GM19023 (cell line): ENCODE measurements around the gene FOXD2.

ENCODE experiments used
- ATAC-seq: cut with Tn5 transposase; IDR thresholded peaks from one replicate; pipeline ENCODE4 v1.9.1; 2021; ENCODE audit warnings: mild to moderate bottlenecking, moderate library complexity; ENCODE audit not compliant: unreplicated experiment

The FOXD2 gene

DNA sequence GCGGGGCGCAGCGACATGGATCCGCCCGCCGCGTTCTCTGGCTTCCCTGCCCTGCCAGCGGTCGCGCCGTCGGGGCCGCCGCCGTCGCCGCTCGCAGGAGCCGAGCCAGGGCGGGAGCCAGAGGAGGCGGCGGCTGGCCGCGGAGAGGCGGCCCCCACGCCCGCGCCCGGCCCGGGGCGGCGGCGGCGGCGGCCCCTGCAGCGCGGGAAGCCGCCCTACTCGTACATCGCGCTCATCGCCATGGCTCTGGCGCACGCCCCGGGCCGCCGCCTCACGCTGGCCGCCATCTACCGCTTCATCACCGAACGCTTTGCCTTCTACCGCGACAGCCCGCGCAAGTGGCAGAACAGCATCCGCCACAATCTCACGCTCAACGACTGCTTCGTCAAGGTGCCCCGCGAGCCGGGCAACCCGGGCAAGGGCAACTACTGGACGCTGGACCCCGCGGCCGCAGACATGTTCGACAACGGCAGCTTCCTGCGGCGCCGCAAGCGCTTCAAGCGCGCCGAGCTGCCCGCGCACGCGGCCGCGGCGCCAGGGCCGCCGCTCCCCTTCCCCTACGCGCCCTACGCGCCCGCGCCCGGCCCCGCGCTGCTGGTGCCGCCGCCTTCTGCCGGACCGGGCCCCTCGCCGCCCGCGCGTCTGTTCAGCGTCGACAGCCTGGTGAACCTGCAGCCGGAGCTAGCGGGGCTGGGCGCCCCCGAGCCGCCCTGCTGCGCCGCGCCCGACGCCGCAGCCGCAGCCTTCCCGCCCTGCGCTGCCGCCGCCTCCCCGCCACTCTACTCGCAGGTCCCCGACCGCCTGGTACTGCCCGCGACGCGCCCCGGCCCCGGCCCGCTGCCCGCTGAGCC lies 21.3 kb upstream of the FOXD2 start:
- no peak for ATAC-seq

DNA sequence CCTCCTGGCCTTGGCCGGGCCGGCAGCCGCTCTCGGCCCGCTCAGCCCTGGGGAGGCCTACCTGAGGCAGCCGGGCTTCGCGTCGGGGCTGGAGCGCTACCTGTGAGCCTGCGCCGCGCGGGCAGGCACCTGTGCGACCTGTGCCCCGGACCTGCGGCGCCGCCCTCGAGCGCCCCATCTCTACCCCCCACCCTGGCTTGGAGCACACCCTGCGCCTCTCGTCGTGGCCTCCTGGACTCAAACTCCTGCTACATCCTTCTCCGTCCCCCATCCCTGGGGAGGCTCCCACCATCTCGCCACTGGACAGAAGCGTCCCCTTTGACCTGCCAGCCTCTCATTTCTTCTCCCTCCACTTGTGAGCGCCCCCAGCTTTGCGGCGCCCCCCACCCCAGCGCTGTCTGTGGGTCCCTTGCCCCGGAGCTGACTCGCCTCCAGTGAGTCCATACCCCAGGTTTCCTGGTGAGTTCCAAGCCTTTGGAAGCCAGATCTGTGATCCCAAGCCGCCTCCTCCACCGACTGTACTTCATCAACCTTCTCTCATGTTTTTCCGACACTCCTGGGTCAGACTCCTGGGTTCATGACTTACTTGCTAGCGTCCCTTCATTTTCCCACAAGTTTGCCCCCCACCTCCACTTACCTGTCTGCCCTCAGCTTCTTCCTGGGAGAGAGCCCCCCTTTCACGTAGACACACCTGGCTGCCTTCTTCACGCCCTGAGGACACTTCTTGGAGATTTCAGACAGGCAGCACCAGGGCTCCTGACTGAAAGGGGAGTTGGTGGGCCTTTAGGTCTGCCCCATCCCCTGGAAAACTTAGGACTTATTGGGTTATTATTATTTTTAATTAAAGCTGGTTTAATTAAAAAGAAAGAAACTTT lies 20.4 kb upstream of the FOXD2 start:
- ATAC-seq: no peak

DNA sequence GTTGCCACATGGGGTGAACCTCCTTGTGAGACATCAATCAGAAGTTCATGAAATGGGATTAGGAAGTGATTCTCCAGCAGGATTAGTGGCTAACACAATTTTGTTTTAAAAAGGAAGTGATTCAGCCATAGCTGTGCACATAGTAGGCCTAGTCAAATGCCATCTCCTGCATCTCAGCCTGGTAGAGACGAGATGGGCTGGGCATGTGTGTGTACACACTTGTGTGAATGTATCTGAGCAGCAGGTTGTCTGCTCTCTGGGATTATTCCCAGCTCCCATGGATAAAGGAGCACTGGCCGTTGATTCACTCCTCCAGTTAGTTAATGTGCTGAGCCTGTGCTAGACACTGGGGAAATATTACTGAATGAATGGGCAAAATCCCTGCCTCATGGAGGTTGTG lies 19.7 kb upstream of the FOXD2 start:
- no peak for ATAC-seq

DNA sequence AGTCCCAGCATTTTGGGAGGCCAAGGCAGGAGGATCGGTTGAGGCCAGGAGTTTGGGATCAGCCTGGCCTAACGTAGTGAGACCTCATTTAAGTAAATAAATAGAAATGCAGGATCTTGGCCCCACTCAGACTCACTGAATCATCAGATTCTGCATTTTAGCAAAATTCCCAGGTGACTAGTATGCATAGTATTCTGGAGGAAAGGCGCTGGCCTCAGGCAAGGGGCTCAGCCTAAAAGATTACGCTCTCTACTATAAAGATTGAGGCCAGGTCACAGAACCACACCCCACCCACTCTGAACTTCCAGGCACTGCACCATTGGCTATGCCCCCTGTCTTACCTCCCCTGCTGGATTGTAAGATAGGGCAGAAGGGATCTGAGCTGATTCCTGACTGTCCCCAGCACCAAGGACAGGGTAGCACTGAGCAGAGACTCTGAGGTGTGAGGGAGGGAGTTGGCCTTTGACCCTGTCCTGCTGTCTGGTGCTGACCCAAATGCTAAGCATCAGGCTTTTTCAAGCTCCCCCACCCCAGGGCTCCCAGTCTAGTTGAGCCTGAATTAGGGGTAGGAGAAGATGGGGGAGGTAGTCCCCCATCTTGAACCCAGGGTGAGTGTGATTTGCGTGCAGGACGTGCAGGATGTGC lies 19.0 kb upstream of the FOXD2 start:
- ATAC-seq: no peak

DNA sequence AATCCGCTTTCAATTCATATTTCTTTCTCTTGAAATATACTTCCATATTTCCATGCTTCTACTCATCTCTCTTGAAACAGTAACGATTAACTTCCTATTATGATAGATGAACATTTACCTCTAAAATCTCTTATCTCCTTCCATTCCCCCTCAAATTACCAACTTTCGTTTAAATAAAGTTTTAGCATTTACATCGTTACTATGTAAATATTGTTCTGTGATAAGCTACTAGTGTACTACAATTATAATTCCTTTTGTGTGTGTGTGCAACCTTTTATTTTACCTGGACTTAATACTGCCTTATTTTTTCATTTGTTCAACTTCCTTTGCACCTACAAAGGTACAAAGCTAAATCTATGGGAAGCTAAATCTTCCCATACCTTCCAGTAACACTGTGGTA lies 17.3 kb upstream of the FOXD2 start:
- ATAC-seq: no peak

DNA sequence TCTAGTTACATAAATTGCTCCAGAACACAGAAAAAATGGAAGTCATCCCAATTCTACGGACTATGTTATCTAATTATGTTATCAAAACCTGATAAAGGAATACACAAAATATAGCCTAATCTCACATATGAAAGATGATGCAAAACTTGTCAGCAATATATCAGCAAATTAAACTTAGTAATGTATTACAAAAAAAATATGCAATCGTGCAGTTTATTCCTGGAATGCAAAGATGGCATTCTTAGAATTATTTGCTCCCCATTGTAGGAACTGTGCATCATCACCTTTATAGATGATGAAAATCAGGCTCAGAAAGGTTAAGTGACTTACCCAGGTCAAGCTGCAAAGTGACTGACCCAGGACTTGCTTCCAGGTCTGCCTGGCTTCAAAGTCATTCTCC lies 14.0 kb upstream of the FOXD2 start:
- ATAC-seq: no peak

DNA sequence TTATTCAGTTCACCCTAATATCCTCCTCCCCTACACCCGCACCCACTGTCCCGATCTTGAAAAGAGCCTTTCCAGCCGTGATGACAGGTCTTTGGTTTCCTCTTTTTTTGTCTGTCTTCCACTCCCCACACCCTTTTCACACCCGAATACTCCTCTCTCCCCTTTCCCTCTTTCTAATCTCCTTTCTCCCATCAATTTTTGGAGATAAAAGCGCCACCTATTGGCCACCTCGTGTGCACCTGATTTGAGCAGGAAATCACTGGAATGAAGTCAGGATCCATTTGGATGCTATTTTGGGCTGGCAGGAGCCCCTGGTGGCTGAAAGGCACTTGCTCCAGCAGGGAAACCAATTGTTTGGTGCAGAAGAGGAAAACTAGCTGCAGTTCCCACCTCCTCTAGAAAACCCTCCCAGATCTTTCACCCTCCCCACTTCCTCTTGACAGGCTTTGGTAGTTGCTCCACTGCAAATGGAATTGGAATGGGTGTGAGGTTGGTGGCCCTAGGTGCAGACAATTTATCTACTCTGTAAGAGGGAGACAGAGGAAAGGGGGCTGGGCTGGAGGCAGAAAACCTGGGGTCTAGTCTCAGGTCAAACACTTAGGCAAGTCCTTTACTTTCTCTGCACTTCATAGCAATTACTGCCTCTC lies 13.4 kb upstream of the FOXD2 start:
- no peak for ATAC-seq

DNA sequence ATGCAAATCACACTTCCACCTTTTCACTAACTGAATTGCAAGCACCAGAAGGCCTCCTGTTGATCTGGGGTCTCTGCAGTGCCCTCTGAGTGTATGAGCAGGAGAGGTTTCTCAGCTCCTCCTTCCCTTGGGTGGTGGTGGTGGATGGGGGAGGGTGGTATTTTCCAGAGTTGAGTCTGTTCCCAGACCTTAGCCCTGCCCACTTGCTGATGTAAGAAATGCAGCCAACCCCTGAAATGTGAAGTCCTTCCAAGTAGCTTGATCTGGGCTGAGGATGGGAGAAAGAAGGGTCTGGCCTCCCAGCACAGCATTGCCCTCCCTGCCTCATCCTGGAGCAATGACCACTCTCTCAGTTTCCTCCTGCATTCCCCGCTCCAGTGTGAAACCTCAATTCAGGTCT lies 6.3 kb upstream of the FOXD2 start:
- no peak for ATAC-seq

DNA sequence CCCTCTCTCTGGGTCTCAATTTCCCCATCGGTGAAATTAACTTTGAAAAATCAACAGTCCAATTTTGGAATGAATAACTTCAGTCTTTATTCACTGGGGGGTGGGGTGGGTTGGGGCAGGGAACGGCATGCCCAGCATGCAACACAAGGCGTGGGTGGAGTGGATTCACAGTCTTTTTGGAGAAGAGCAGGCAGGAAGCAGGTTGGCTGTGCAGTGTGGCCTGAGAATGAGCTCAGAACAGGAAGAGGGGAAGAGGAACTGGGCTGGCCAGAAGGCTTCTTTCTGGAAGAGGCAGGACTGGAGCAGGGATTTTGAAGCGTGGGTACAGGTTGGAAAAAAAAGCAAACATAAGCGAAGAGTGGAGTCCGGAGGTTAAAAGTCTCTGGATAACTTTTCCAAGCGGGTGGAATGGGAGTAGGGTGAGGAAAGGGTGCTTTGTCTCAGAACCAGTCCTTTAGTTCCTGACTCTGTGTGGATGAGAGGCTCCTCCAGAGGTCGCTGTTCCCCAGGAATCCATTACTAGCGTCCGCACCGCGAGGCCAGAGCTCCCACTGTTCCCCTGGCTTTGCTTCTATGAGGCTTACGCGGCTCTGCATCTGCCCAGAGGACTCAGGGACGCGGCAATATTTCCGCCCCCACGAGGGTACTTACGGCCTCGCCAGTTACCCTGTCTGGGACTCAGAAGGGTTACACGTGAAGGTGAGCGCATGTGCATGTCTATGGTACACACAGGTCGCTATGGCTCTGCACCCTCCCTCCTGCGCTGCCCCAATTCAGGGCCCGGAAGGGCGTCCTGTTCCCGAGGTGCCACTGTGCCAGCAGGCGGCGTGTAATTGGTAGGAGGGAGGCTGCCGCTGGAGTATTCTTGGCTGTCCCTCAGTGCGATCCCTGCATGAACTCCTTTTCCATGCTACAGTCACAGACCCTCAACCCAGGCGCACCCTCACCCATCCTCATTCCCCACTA lies 5.5 kb upstream of the FOXD2 start:
- ATAC-seq: peak; percentile 38

DNA sequence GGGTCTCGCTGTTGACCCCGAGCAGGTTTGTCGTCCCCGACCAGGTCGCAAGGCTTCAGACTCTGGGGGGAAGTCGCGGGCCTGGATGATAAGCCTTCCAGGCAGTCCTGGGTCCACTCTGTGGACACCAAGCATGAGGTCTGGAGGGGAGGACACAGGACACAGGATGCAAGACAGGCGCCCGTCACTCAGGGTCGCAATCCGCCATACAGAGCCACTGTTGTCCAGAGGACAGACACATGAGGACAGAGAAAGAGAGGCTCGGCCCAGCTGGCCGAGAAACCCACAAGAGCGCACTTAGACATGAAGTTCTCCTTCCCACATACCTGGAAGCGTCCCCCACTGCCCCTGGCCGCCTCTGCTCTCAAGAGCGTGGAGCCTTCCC lies 4.8 kb upstream of the FOXD2 start:
- no peak for ATAC-seq

DNA sequence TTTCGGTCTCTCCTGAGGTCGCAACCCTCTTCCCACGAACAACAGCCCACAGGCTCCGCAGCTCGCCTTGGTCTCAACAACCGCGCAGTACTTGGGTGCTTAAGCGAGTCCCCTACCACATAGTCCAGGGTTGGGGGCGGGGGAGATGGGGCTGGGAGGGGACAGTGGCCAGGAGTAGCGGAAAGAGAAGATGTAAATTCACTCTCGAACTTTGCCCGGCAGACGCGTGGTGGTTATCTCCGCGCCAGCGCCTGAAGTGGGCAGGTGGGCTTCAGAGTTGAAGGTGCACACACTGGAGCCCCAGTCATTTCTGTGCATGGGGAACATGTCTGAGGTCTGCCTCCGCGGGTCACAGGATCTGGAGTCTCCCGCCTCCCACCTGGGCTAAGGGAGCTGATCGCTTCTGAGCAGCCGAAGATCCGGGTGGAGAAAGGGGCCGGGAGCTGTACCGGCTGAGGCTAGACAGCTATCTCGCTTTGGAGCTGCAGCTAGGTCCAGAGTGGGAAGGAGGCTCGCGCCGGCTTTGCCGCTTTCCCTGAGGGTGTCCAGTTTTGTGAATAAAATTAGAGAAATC lies 4.3 kb upstream of the FOXD2 start:
- no peak for ATAC-seq

DNA sequence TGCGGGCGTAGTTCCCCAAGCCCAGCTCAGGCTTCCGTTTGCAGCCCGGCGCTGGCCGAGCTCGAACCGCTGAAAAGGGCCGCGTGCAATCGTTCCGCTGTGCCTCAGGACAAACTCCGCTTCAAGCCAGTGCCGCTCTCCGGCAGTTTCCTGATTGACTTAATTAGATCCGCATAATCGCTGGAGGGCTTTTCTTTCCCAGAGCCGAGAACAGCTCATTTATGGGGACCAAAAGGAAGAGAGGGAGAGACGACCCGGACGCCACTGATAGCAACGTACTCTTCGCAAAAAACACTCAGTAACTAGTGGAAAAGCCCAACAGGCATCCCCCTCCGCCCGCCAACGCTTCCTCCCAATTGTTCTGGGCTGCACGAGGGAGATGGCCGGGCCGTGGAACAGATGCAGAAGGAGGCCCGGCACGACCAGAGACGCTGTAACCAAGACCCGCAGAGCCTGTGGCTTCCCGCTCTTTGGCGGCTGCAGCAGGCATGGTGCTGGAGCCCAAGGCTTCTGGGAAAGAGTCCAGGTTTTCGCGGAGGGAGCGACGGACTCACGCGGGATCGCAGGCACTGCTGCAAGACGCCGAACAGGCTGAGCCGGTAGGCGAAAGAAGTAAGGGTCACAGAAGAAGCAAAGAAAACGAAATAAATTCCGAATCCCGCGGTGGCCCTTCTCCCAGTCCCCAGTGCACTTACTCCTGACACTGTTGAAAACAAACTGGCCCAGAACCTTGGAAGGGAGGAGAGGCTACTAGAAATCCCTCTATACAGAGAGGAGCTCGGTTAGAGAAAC lies 3.6 kb upstream of the FOXD2 start:
- no peak for ATAC-seq

DNA sequence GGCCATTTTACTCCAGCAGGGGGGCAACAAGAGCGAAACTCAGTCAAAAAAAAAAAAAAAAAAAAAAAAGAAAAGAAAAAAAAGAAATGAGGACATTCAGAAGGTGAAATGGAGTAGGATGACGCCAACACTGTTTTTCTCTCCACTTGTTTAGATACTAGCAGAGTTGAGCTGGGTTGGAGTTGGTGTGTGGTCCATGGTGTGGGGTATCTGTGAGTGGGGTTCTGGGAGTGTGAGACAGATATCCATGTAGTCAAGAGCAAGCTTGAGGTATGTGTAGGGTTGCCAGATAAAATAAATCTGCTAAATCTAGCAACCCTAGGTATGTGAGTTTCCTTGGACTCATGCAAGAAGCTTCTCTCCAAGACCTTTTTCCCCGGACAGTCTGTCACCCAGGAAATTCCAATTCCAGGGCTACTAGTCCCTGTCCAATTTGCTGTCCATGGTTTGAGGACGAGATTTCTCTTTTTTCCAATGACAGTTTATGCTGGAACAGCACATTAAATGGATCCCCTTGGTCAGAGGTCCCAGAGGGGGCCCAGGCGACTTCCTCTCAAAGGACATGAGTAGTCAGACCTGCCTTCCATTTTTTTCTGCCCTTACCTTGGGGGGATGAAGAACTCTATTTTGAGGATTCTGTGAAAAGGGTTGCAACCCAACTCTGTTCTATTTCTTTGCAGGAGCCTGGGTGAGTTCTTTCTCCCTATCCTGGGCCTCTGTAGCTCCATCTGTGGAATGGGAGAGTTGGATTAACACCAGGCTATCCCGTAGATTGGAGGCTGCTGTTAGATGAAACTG lies 2.1 kb upstream of the FOXD2 start:
- no peak for ATAC-seq

DNA sequence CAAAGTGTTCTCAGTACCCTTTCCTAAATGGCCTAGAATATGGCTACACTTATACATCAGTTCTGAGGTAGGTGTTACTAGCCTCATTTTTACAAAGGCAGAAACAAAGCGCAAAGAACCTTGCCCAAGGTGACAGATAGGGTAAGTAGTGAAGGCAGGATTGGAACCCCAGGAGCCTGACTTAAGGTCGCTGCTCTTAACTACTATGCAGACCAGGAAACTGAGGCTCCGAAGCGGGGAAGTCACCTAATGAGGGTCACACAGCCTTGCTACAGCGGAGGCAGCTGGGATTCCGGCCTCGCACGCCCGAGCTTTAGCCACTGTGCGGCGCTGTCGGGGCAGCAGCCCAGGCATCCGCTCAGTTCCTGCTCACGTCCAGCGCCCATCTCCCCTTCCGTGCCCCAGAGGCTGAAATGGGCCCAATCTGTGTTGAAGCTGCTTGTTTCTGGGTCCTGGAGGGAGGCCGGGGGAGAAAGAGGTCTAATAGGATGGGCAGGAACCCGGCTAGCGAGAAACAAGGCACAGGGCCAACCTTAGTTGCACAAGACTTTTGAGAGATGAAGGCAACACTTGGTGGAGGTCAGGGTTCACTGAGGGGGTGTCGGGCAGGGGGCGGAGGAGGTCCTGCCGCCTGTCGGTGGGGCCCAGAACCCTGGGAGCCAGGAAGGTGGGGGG lies 1.4 kb upstream of the FOXD2 start:
- peak; percentile 31 for ATAC-seq

DNA sequence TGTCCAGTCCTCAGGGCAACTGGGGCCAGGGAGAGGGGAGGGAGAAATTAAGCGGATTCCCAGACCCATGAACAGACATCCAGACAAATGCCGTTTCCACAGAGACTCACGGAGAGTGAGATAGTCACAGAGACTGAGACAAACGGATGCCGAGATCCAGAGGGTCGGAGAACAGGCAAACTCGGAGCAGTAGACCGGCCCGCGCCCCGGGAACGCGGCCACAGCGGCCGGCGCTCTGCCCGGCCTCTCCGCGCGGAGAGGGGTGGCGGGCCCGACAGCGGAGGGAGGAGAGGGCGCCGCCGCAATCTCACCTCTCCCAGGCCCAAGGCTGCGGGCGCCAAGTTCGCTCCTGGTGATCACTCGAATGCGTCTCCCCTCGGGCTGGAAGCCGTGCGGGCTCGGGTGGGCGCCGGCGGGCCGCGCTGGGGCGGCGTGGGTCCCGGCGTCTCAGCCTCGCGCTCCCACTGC lies 831 bp upstream of the FOXD2 start:
- ATAC-seq: peak; percentile 15

DNA sequence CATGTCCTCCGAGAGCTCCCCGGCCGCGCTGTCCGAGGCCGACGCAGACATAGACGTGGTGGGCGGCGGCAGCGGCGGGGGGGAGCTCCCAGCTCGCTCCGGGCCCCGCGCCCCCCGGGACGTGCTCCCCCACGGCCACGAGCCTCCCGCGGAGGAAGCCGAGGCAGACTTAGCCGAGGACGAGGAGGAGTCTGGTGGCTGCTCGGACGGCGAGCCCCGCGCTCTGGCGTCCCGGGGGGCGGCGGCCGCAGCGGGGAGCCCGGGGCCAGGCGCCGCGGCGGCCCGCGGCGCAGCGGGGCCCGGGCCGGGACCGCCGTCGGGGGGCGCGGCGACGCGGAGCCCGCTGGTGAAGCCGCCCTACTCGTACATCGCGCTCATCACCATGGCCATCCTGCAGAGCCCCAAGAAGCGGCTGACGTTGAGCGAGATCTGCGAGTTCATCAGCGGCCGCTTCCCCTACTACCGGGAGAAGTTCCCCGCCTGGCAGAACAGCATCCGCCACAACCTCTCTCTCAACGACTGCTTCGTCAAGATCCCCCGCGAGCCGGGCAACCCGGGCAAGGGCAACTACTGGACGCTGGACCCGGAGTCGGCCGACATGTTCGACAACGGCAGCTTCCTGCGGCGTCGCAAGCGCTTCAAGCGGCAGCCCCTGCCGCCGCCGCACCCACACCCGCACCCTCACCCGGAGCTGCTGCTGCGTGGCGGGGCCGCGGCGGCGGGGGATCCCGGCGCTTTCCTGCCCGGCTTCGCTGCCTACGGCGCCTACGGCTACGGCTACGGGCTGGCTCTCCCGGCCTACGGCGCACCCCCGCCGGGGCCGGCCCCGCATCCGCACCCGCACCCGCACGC lies 547 bp downstream of the FOXD2 start:
- no peak for ATAC-seq
